HTERT RPE-1 (cell line): ENCODE measurements around the gene NDUFV2.
"Not testable (repeated sequence)": the region's sequence is repeated elsewhere in the genome, so short reads cannot be mapped to it uniquely, and the experiment has no call there.

ENCODE experiments used
- in situ Hi-C: fragments of 300-500 bp; cut with MboI; formaldehyde crosslinking; loops from 4 replicates; pipeline ENCODE4 v1.14.3; 2020; ENCODE audit warnings: low sequenced_read_pairs

The NDUFV2 gene

DNA sequence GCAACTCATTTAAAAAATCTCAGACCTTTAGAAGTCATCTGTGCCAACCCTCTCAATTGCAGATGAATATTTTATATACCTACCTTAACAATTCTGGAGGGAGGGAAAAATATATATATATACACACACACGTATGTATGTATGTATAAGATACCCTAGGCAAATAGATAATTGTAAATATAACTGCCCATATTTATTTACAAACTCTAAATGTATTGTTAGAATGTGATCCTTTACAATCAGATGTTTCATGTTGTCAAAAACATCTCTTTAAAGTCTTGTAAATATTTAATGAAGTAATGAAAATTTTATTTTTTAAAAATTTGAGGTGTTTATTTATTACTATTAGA, 45.7 kb downstream of the NDUFV2 start:
- in situ Hi-C loops: no loop called here

DNA sequence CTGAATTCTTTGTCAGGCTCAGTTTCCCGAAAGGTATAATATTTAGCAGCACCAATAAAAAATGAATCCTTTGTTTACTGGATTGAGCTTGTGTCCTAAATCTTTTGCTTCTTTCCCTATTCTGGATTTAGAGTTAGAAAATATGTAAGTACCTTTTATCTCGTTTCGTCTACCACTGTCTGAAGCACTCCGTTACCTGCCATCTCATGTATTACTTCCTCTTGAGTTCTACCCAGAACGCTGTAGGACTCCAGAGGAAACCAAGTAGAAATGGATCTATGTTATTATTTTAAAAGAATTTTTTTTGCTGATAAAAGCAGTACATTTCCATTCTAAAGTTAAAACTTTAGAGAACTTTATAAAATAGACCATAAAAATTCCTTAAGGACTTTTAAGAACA, 47.6 kb downstream of the NDUFV2 start:
- in situ Hi-C loops: no loop called here

DNA sequence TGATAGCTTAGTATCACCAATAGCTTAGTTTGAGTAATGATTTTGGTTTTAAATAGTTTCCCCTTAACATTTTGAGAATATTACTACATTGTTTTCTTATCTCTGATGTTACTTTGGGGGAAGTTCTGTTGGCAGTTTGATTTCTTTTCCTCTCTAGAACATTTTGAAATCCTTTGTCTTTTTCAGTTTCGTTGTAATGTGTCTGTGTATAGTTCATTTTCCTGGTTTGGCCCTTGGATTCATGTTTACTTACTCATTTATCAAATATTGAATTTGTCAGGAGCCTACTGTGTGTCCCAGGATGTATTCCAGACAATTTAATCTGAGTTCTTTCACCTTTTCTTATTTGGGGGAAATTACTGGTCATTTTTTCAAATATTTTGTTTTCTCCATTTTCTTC, 50.8 kb downstream of the NDUFV2 start:
- in situ Hi-C loops: no loop called here

GRCh38 chr18:9156604-9157249, 54.2 kb downstream of the NDUFV2 start:
- in situ Hi-C loops: no loop called here

DNA sequence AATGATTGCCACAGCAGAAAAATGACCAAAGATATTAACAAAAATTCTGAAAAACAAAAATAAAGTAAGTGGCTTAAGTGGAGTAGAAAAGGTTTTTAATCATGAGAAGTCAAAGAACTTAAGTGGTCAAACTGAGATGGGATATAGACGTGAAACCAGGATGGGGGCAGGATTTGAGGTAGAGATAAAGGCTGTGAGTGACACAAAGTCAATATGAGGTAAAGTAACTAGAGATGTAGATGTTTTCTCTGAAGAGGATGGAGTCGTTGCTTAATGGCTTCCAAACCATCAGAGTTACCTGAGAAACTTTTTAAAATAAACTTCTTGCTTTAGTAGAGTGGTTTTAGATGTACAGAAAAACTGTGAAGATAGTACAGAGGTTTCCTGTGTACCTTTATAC, 55.3 kb downstream of the NDUFV2 start:
- in situ Hi-C loops: no loop called here

- in situ Hi-C loops: no loop called here
These were observed 57.5 kb downstream of the NDUFV2 start for GRCh38 chr18:9160014-9160413.

DNA sequence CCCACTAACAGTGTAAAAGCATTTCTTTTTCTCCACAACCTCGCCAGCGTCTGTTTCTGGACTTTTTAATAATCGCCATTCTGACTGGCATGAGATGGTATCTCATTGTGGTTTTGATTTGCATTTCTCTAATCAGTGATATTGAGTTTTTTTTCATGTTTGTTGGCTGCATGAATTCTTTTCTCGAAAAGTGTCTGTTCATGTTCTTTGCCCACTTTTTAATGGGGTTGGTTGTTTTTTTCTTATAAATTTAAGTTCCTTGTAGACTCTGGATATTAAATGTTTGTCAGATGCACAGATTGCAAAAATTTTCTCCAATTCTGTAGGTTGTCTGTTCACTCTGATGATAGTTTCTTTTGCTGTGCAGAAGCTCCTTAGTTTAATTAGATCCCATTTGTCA, 60.2 kb downstream of the NDUFV2 start:
- in situ Hi-C loops: not testable (repeated sequence)

DNA sequence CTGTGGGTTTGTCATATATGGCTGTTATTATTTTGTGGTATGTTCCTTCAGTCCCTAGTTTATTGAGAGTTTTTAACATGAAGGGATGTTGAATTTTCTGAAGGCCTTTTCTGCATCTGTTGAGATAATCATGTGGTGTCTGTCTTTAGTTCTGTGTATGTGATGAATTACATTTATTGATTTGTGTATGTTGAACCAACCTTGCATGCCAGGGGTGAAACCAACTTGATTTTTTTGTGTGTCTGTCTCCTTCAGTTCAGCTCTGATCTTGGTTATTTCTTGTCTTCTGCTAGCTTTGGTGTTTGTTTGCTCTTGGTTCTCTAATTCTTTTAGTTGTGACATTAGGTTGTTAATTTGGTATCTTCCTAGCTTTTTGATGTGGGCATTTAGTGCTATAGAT, 61.6 kb downstream of the NDUFV2 start:
- in situ Hi-C loops: not testable (repeated sequence)

- in situ Hi-C loops: not testable (repeated sequence)
These were observed 63.4 kb downstream of the NDUFV2 start for GRCh38 chr18:9165883-9166282.

GRCh38 chr18:9169515-9169914, 67.0 kb downstream of the NDUFV2 start:
- in situ Hi-C loops: not testable (repeated sequence)

GRCh38 chr18:9171919-9172318, 69.4 kb downstream of the NDUFV2 start:
- in situ Hi-C loops: not testable (repeated sequence)

GRCh38 chr18:9172506-9173127, 70.1 kb downstream of the NDUFV2 start:
- in situ Hi-C loops: no loop called here

DNA sequence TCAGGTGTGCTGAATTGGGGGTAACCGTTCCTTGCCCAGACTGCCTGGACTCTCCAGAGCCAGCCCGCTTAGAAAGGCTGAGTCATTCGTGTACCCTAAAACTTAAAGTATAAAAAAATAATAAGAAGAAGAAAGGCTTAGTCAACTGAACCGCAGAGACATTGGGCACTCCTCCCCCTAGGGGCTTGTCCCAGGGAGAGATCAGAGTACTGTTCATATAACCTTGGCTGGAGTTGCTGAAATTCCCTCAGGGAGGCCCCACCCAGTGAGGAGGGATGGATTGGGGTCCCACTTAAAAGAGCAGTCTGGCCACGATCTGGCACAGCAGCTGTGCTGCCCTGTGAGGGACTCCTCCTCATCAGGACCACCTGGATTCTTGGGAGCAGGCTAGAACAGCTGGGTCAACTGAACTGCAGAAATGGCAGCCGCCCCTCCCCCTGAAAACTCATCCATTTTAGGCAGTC, 71.3 kb downstream of the NDUFV2 start:
- in situ Hi-C loops: no loop called here

DNA sequence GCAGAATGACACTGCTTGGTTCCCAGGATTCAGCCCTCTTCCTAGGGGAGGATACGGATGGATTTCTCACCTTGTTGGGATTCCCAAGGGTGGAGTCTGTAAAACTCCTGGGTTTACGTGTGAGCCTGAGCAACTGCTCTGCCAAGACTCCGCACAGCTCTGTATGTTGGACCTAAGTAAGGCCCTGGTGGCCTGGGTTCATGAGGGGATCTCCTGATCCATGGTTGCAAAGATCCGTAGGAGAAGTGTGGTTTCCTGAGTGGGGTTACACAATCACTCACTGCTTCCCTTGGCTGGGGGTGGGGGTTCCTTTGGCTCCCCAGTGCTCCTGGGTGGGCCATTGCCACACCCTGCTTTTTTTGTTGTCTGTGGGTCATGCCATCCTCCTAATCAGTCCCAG, 71.8 kb downstream of the NDUFV2 start:
- in situ Hi-C loops: no loop called here

DNA sequence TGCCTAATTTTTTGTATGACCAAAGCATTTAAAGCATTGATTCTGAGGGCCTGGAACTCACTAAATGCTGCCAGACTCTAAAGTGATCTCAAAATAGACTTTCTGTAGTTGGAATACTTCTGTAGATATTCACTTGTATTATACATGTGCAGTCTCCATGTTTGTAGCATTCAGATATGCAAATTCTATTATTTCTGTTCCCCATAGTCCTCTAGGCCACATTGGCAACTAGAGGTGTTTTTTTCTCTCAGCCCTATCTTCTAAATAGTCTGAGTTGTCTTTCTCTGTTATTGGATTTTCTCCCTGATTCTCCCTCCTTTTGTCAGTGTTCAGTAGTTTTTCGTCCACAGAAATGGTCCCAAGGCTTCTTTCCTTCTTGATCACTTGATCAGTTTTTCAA, 72.6 kb downstream of the NDUFV2 start:
- in situ Hi-C loops: no loop called here

DNA sequence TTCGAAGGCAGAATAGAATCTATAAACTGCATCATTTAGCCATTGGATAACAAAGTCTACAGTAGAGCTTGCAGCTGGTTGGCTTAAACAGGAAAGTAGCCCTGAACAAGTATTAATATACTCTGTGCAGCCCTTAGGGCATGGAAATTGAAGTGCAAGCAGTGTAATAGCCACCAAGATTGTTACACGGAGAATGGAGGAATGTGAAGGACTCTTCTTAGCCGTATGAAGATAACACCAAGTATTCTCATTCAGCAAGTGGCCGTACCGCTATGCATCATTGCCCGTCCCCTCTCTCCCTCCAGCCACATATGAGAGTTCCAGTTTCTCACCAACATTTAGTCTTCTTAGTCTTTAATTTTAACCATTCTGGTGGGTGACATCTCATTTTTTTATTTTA, 74.5 kb downstream of the NDUFV2 start:
- in situ Hi-C loops: no loop called here

- in situ Hi-C loops: no loop called here
These were observed 75.0 kb downstream of the NDUFV2 start for GRCh38 chr18:9177466-9177865.

DNA sequence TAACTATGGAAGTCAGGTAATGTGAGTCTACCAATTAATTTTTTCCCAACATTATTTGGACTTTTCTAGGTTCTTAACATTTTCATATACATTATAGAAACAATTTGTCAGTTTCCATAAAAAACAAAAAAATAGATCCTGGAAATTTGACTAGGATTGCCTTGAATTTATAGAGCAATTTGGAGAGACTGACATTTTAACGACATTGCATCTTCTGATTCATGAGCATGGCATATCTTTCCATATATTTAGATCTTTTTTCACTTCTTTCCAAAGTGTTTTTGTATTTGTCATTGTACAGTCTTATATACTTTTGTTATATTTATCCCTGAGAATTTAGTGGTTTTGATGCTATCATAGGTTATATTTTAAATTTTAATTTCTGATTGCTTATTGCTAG, 76.1 kb downstream of the NDUFV2 start:
- in situ Hi-C loops: no loop called here

DNA sequence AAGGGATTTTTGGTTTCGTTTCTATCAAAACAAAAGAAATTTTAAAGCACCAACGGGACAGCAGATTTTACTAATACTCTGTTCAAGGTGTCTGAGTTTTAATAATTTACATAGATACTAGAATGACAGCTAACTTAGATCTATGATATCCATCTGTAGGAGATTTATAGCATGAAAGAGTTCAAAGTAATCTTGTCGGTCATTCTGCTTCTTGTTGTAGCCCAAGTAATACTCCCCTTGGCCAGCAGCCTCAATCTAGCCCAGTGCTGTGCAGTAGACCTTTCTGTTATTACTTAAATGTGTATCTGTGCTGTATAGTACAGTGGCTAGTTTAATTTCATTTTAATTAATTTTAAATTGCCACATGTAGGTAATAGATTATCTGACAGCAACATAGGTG, 78.8 kb downstream of the NDUFV2 start:
- in situ Hi-C loops: no loop called here

DNA sequence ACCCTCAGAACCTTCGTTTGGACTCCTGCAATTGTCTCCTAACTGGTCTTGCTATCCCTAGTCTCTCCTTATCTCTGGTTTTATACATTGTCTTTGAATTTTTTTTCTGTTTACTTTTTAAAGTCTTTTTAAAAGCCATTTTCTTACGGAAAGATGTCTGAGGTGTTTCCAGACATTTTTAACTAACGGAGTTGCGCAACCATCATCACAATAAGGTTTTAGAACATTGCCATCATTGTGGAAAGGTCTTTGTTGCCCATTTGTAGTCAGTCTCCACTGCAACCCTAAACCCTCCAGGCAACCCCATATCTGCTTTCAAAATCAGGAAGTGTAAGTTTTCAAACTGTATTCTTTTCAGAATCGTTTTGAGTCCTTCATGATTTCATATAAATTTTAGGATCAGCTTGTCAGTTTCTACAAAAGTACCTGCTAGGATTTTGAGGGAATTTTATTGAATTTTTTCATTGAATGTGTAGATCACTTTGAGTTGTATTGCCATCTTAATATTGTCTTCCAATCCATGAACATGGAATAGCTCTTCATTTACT, 80.4 kb downstream of the NDUFV2 start:
- in situ Hi-C loops: no loop called here
